ENCODE measurements around the gene VTA1. TPM values are rescaled to one million over a fixed set of nuclear protein-coding genes. Genes with fewer than 3 reads are reported as not detected.
A peak's percentile ranks its signal among the peaks of the same experiment; 100 is the strongest.

VTA1 gene
- total and polyA plus RNA-seq, 2 of the 13 experiments (the other 11 are each of a cell fraction or from before 2014, with no cell fraction given) = 70.7 to 89.1 TPM

GRCh38 chr6:142146828-142147662 lies at the start of gene VTA1, which contains the start of gene NMBR (continued):
- TF ChIP-seq, protein P1, sequence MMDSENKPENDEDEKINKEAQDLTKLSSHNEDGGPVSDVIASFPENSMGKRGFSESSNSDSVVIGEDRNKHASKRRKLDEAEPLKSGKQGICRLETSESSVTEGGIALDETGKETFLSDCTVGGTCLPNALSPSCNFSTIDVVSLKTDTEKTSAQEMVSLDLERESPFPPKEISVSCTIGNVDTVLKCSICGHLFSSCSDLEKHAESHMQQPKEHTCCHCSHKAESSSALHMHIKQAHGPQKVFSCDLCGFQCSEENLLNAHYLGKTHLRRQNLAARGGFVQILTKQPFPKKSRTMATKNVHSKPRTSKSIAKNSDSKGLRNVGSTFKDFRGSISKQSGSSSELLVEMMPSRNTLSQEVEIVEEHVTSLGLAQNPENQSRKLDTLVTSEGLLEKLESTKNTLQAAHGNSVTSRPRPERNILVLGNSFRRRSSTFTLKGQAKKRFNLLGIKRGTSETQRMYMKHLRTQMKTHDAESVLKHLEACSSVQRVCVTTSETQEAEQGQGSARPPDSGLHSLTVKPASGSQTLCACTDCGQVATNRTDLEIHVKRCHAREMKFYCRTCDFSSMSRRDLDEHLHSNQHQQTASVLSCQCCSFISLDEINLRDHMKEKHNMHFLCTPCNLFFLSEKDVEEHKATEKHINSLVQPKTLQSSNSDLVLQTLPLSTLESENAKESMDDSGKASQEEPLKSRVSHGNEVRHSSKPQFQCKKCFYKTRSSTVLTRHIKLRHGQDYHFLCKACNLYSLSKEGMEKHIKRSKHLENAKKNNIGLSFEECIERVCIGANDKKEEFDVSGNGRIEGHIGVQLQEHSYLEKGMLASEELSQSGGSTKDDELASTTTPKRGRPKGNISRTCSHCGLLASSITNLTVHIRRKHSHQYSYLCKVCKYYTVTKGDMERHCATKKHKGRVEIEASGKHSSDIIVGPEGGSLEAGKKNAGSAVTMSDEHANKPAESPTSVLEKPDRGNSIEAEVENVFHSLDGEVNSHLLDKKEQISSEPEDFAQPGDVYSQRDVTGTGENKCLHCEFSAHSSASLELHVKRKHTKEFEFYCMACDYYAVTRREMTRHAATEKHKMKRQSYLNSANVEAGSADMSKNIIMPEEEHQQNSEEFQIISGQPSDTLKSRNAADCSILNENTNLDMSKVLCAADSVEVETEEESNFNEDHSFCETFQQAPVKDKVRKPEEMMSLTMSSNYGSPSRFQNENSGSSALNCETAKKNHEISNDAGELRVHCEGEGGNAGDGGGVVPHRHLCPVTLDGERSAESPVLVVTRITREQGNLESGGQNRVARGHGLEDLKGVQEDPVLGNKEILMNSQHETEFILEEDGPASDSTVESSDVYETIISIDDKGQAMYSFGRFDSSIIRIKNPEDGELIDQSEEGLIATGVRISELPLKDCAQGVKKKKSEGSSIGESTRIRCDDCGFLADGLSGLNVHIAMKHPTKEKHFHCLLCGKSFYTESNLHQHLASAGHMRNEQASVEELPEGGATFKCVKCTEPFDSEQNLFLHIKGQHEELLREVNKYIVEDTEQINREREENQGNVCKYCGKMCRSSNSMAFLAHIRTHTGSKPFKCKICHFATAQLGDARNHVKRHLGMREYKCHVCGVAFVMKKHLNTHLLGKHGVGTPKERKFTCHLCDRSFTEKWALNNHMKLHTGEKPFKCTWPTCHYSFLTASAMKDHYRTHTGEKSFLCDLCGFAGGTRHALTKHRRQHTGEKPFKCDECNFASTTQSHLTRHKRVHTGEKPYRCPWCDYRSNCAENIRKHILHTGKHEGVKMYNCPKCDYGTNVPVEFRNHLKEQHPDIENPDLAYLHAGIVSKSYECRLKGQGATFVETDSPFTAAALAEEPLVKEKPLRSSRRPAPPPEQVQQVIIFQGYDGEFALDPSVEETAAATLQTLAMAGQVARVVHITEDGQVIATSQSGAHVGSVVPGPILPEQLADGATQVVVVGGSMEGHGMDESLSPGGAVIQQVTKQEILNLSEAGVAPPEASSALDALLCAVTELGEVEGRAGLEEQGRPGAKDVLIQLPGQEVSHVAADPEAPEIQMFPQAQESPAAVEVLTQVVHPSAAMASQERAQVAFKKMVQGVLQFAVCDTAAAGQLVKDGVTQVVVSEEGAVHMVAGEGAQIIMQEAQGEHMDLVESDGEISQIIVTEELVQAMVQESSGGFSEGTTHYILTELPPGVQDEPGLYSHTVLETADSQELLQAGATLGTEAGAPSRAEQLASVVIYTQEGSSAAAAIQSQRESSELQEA (CRISPR knock-in tag; IDR thresholded peaks at IDR 0.05; ENCODE audit: not compliant biosample characterization) = peak; percentile 75
- TF ChIP-seq NBN (conservative IDR thresholded peaks at IDR 0.05) (peak; percentile 82; the same call in 1 of the 2 replicates), TFE3 (CRISPR knock-in tag; IDR thresholded peaks at IDR 0.05) (peak; percentile 87; the same call in 1 of the 2 replicates), RBFOX2 (IDR thresholded peaks at IDR 0.05; ENCODE audit: low read depth, low read length) (peak; percentile 84), ZNF691 (CRISPR knock-in tag; IDR thresholded peaks at IDR 0.05; ENCODE audit: borderline replicate concordance, low read depth) (peak; percentile 98), SP140L (CRISPR knock-in tag; IDR thresholded peaks at IDR 0.05; ENCODE audit: borderline replicate concordance) (peak; percentile 96; the same call in 1 of the 2 replicates), RFX3 (CRISPR knock-in tag; IDR thresholded peaks at IDR 0.05) (peak; percentile 93), ZNF232 (CRISPR knock-in tag; IDR thresholded peaks at IDR 0.05; ENCODE audit: borderline replicate concordance) (peak; percentile 78; the same call in 1 of the 2 replicates), EZH2 (conservative IDR thresholded peaks at IDR 0.05; ENCODE audit: low read depth, low read length) (no peak), FOXM1 (CRISPR knock-in tag; IDR thresholded peaks at IDR 0.05) (0 out of 2 replicates have a peak, but pooled peaks have one; percentile 29)
- TF ChIP-seq, protein P2, sequence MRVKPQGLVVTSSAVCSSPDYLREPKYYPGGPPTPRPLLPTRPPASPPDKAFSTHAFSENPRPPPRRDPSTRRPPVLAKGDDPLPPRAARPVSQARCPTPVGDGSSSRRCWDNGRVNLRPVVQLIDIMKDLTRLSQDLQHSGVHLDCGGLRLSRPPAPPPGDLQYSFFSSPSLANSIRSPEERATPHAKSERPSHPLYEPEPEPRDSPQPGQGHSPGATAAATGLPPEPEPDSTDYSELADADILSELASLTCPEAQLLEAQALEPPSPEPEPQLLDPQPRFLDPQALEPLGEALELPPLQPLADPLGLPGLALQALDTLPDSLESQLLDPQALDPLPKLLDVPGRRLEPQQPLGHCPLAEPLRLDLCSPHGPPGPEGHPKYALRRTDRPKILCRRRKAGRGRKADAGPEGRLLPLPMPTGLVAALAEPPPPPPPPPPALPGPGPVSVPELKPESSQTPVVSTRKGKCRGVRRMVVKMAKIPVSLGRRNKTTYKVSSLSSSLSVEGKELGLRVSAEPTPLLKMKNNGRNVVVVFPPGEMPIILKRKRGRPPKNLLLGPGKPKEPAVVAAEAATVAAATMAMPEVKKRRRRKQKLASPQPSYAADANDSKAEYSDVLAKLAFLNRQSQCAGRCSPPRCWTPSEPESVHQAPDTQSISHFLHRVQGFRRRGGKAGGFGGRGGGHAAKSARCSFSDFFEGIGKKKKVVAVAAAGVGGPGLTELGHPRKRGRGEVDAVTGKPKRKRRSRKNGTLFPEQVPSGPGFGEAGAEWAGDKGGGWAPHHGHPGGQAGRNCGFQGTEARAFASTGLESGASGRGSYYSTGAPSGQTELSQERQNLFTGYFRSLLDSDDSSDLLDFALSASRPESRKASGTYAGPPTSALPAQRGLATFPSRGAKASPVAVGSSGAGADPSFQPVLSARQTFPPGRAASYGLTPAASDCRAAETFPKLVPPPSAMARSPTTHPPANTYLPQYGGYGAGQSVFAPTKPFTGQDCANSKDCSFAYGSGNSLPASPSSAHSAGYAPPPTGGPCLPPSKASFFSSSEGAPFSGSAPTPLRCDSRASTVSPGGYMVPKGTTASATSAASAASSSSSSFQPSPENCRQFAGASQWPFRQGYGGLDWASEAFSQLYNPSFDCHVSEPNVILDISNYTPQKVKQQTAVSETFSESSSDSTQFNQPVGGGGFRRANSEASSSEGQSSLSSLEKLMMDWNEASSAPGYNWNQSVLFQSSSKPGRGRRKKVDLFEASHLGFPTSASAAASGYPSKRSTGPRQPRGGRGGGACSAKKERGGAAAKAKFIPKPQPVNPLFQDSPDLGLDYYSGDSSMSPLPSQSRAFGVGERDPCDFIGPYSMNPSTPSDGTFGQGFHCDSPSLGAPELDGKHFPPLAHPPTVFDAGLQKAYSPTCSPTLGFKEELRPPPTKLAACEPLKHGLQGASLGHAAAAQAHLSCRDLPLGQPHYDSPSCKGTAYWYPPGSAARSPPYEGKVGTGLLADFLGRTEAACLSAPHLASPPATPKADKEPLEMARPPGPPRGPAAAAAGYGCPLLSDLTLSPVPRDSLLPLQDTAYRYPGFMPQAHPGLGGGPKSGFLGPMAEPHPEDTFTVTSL (CRISPR knock-in tag; IDR thresholded peaks at IDR 0.05; ENCODE audit: borderline replicate concordance) = no peak; the same call in 1 of the 2 replicates

Measured in HepG2 (cell line).